ENCODE measurements around the gene SDK1. TPM values are rescaled to one million over a fixed set of nuclear protein-coding genes. Genes with fewer than 3 reads are reported as not detected.

SDK1 gene
- total and polyA plus RNA-seq, 2 of the 8 experiments (the other 6 are each of a cell fraction or from before 2014, with no cell fraction given) = 3.3 to 7.2 TPM

DNA sequence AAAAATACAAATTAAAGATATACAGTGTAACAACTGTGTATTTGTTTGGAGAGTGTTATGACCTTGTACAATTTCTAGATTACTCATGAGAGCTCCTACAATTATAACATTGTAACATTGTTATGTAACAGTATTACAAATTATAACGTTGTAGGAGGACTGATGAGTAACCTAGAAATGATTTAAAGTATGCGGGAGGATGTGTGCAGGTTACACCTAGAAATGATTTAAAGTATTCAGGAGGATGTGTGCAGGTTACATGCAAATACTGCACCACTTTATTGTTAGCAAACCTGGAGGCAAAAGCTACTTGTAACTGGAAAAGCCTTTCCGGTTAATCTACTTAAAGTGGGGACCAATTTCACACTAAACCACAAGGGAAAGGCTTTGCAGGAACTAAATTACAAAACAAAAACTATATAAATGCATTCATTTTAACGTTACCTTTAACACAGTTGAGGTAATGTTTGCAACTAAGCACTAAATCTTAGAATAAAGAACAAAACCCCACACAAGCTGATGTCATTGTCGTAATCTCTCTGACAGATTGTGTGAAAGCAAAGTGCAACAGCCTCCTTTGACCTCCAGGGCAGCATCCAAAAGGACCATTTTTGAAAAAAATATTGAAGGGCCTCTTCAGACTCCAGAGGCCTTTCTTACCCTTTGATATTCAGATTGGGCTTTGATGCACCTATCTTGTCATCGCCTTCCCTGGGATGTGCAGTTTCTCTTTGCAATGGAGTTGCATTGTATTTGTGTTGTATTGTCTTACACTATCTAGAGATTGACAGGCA, 858.9 kb downstream of the SDK1 start:
- Histone ChIP-seq H3K9me3 (ENCODE audit: insufficient read depth in 2 of 2, low read depth in 1 of 2, low read length in 1 of 2) (no peaks in the 10 kb centered on the region), H3K79me2 (ENCODE audit: control insufficient read depth in 1 of 2, insufficient read depth in 2 of 2, low read length in 2 of 2) (no peaks in the 10 kb centered on the region), H3K18ac (ENCODE audit: extremely low read depth, low read length) (no peak overlapping the region), H3K4me2 (ENCODE audit: insufficient read depth in 1 of 2, low read depth in 2 of 2, low read length in 2 of 2) (no peak overlapping the region), H2BK120ac (replicated peaks; ENCODE audit: low read depth, low read length) (no peak overlapping the region), H2BK5ac (ENCODE audit: low read depth, low read length) (no peak overlapping the region), H2AK5ac (ENCODE audit: low read depth, low read length) (no peak overlapping the region), H4K91ac (replicated peaks; ENCODE audit: insufficient read length, low read length) (no peak overlapping the region), H4K8ac (ENCODE audit: extremely low read depth, insufficient read depth, low read length) (no peak overlapping the region), H3K14ac (ENCODE audit: insufficient read length) (no peak overlapping the region), H3K36me3 (ENCODE audit: control insufficient read depth in 2 of 4, insufficient read depth in 4 of 4, low read length in 3 of 4) (no peaks in the 10 kb centered on the region), H3K4me1 (replicated peaks in 1 of 4; ENCODE audit: control insufficient read depth in 3 of 4, insufficient read depth in 4 of 4, low read length in 3 of 4) (no peaks in the 10 kb centered on the region; a peak in 1 of 7 replicates), H3K23ac (ENCODE audit: insufficient read length) (no peak overlapping the region), H3K4me3 (ENCODE audit: extremely low read depth in 1 of 4, insufficient read depth in 2 of 4, low read depth in 3 of 4, low read length in 4 of 4) (no peak overlapping the region), H3K9ac (replicated peaks in 1 of 4; ENCODE audit: extremely low read depth in 1 of 4, low read depth in 3 of 4, low read length in 3 of 4) (no peak overlapping the region), H3K79me1 (ENCODE audit: low read depth, low read length) (no peaks in the 10 kb centered on the region), H2BK12ac (ENCODE audit: low read depth, low read length) (no peak overlapping the region), H4K5ac (ENCODE audit: insufficient read length, low read depth, low read length) (no peak overlapping the region), H4K20me1 (replicated peaks in 1 of 2; ENCODE audit: control insufficient read depth in 1 of 2, insufficient read depth in 2 of 2, low read length in 2 of 2) (no peaks in the 10 kb centered on the region), H3K27ac (ENCODE audit: low read depth, low read length) (no peak overlapping the region), H3K27me3 (replicated peaks in 1 of 4; ENCODE audit: control insufficient read depth in 3 of 4, extremely low read depth in 1 of 4, insufficient read depth in 3 of 4, low read length in 3 of 4) (no peaks in the 10 kb centered on the region), H3K4ac (replicated peaks; ENCODE audit: insufficient read length, low read depth, low read length) (no peak overlapping the region), H3K23me2 (ENCODE audit: low read depth, low read length) (no peaks in the 10 kb centered on the region), H2AFZ (ENCODE audit: low read length) (no peak overlapping the region), H2BK20ac (ENCODE audit: low read length) (no peak overlapping the region), H3K56ac (replicated peaks; ENCODE audit: insufficient read length, low read depth, low read length) (no peak overlapping the region), H2BK15ac (ENCODE audit: low read length) (no peak overlapping the region)
- no peak for FAIRE-seq
- CTCF ChIA-PET (ENCODE audit: partially characterized antibody) = interaction anchor here (1.2 to 1.6 kb wide), 3 partner anchors 10 to 57 kb away, joined by 3 to 6 read pairs (median 5); no protein-coding TSS in a partner anchor
- WGBS, 2 experiments (ENCODE audit: extremely low coverage in 1 of 2, insufficient coverage in 1 of 2, insufficient read length in 1 of 2, insufficient replicate concordance in 2 of 2, low coverage in 1 of 2, low lambda C conversion rate in 2 of 2, missing lambda C conversion rate in 1 of 2) = 91% methylated on average over 6 of the region's 6 CpGs; no CpG with 5 or more reads in 1 of the 2 experiments
- POLR2A ChIA-PET (ENCODE audit: partially characterized antibody) = interaction anchor here (1.2 kb wide), 1 partner anchor 16 kb away, joined by 4 read pairs; no protein-coding TSS in a partner anchor
- no peak for DNase-seq (ENCODE audit: low read depth in 1 of 2, low spot score in 2 of 2)
- TF ChIP-seq SIRT6 (IDR thresholded peaks at IDR 0.05; ENCODE audit: low read length) = no peak
- no peak for TF ChIP-seq FOSL1 (IDR thresholded peaks at IDR 0.05; ENCODE audit: insufficient read depth, low read depth, low read length)
- no peak for TF ChIP-seq SIN3A (conservative IDR thresholded peaks at IDR 0.05 in 1 of 2, IDR thresholded peaks at IDR 0.05 in 1 of 2; ENCODE audit: low read depth in 1 of 2, low read length in 2 of 2)
- TF ChIP-seq POLR2A (IDR thresholded peaks at IDR 0.05; ENCODE audit: control extremely low read depth in 1 of 2, low read depth in 2 of 2, low read length in 2 of 2) = no peak
- TF ChIP-seq EGR1 (IDR thresholded peaks at IDR 0.05; ENCODE audit: borderline replicate concordance, low read depth, low read length) = no peak
- TF ChIP-seq TCF12 (IDR thresholded peaks at IDR 0.05; ENCODE audit: low read depth, low read length) = no peak
- TF ChIP-seq, protein P1, sequence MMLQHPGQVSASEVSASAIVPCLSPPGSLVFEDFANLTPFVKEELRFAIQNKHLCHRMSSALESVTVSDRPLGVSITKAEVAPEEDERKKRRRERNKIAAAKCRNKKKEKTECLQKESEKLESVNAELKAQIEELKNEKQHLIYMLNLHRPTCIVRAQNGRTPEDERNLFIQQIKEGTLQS (IDR thresholded peaks at IDR 0.05; ENCODE audit: insufficient read depth, low read depth, low read length) = no peak
- no peak for TF ChIP-seq POU5F1 (IDR thresholded peaks at IDR 0.05; ENCODE audit: low read depth, low read length)
- TF ChIP-seq TBP (IDR thresholded peaks at IDR 0.05; ENCODE audit: low read depth, low read length) = no peak
- TF ChIP-seq BACH1 (IDR thresholded peaks at IDR 0.05; ENCODE audit: low read length) = no peak
- no peak for TF ChIP-seq SRF (IDR thresholded peaks at IDR 0.05; ENCODE audit: low read depth, low read length)
